OCI-LY3 (cell line): ENCODE data around the gene ARPP19.

ENCODE experiments used
- CTCF ChIP-seq: fragments of 200-600, 300-600 bp; sonication (generic); IDR thresholded peaks from 2 replicates; pipeline ENCODE4 v1.5.1; 2014; ENCODE audit warnings: antibody characterized with exemption, low read length, low read depth
- EZH2phosphoT487 ChIP-seq: fragments of 200-600 bp; shearing (Covaris generic); IDR thresholded peaks from 2 replicates; pipeline ENCODE4 v1.6.1; 2018; ENCODE audit warnings: antibody characterized with exemption, mixed run types, low read depth

- no peak for TF ChIP-seq CTCF
- TF ChIP-seq EZH2phosphoT487, result no peak
Observed at GRCh38 chr15:52524223-52525136, 44.4 kb downstream of the ARPP19 start.
